H9 (cell line): ENCODE results near the gene APBA2. TPM values are rescaled to one million over a fixed set of nuclear protein-coding genes. Genes with fewer than 3 reads are reported as not detected.

Experiments used
- DNase-seq: peaks from one replicate; pipeline ENCODE4 v3.0.0-alpha.2; 2017
- H2AFZ ChIP-seq: one replicate; pipeline ENCODE4 v1.6.1; 2013; ENCODE audit warnings: mild to moderate bottlenecking, low read length, control low read depth, moderate library complexity
- H2AK5ac ChIP-seq: 2 replicates; pipeline ENCODE4 v1.6.1; 2013; ENCODE audit warnings: low read length, control low read depth, mixed read lengths; ENCODE audit not compliant: insufficient read length
- H2BK120ac ChIP-seq: one replicate; pipeline ENCODE4 v1.6.1; 2013; ENCODE audit warnings: low read depth, mild to moderate bottlenecking, low read length, control low read depth, inconsistent platforms; ENCODE audit not compliant: poor library complexity, severe bottlenecking
- H2BK12ac ChIP-seq: 2 replicates; pipeline ENCODE4 v1.6.1; 2013; ENCODE audit warnings: low read length, control low read depth, mixed read lengths, low read depth; ENCODE audit not compliant: insufficient read length
- H2BK15ac ChIP-seq: 2 replicates; pipeline ENCODE4 v1.6.1; 2013; ENCODE audit warnings: low read depth, low read length, control low read depth
- H2BK20ac ChIP-seq: one replicate; pipeline ENCODE4 v1.6.1; 2013; ENCODE audit warnings: low read depth, mild to moderate bottlenecking, low read length, control low read depth, inconsistent platforms; ENCODE audit not compliant: poor library complexity, severe bottlenecking
- H2BK5ac ChIP-seq: 2 replicates; pipeline ENCODE4 v1.6.1; 2013; ENCODE audit warnings: low read length, control low read depth, mixed read lengths; ENCODE audit not compliant: insufficient read length
- H3K14ac ChIP-seq: 2 replicates; pipeline ENCODE4 v1.6.1; 2013; ENCODE audit warnings: low read length, control low read depth; ENCODE audit not compliant: insufficient read depth
- H3K18ac ChIP-seq: 2 replicates; pipeline ENCODE4 v1.6.1; 2013; ENCODE audit warnings: low read depth, mild to moderate bottlenecking, mixed read lengths, low read length, control low read depth; ENCODE audit not compliant: insufficient read length
- H3K23ac ChIP-seq: 2 replicates; pipeline ENCODE4 v1.6.1; 2013; ENCODE audit warnings: low read length, control low read depth, mixed read lengths, low read depth; ENCODE audit not compliant: insufficient read length
- H3K23me2 ChIP-seq: 2 replicates; pipeline ENCODE4 v1.6.1; 2013; ENCODE audit warnings: low read depth, mild to moderate bottlenecking, mixed read lengths, low read length, control low read depth; ENCODE audit not compliant: insufficient read length, poor library complexity, severe bottlenecking
- H3K27ac ChIP-seq: 2 replicates; pipeline ENCODE4 v1.5.1; 2013; ENCODE audit warnings: low read length, control low read depth, mixed read lengths, low read depth; ENCODE audit not compliant: insufficient read length
- H3K27me3 ChIP-seq: 2 replicates; pipeline ENCODE4 v1.6.1; 2013; ENCODE audit warnings: low read length, control low read depth, inconsistent platforms; ENCODE audit not compliant: insufficient read depth
- H3K4ac ChIP-seq: 2 replicates; pipeline ENCODE4 v1.6.1; 2013; ENCODE audit warnings: low read depth, mild to moderate bottlenecking, control low read depth, inconsistent platforms, low read length, moderate library complexity
- H3K4me1 ChIP-seq: 2 replicates; pipeline ENCODE4 v1.6.1; 2013; ENCODE audit warnings: low read length, control low read depth, inconsistent platforms; ENCODE audit not compliant: insufficient read depth
- H3K4me2 ChIP-seq: 2 replicates; pipeline ENCODE4 v1.6.1; 2013; ENCODE audit warnings: low read length, control low read depth, mixed read lengths; ENCODE audit not compliant: insufficient read length, insufficient read depth
- H3K56ac ChIP-seq: 2 replicates; pipeline ENCODE4 v1.6.1; 2013; ENCODE audit warnings: low read depth, mild to moderate bottlenecking, mixed read lengths, low read length, control low read depth; ENCODE audit not compliant: insufficient read length
- H3K79me1 ChIP-seq: 2 replicates; pipeline ENCODE4 v1.6.1; 2013; ENCODE audit warnings: low read depth, mild to moderate bottlenecking, moderate library complexity, low read length, control low read depth, inconsistent platforms; ENCODE audit not compliant: insufficient read depth, poor library complexity, severe bottlenecking
- H3K79me2 ChIP-seq: 2 replicates; pipeline ENCODE4 v1.6.1; 2013; ENCODE audit warnings: low read length, control low read depth, inconsistent platforms; ENCODE audit not compliant: insufficient read depth
- H3K9ac ChIP-seq: 2 replicates; pipeline ENCODE4 v1.6.1; 2013; ENCODE audit warnings: low read length, control low read depth, mixed read lengths; ENCODE audit not compliant: insufficient read length; ENCODE audit errors: extremely low read depth
- H3K9me3 ChIP-seq: one replicate; pipeline ENCODE4 v1.6.1; 2013; ENCODE audit warnings: low read depth, low read length, inconsistent platforms; ENCODE audit not compliant: control insufficient read depth
- H3T11ph ChIP-seq: one replicate; pipeline ENCODE4 v1.6.1; 2013; ENCODE audit warnings: mild to moderate bottlenecking, low read length, control low read depth, inconsistent platforms
- H4K20me1 ChIP-seq: one replicate; pipeline ENCODE4 v1.6.1; 2013; ENCODE audit not compliant: control insufficient read depth, insufficient read length, insufficient read depth
- H4K5ac ChIP-seq: 2 replicates; pipeline ENCODE4 v1.6.1; 2013; ENCODE audit warnings: low read depth, mild to moderate bottlenecking, mixed read lengths, low read length, control low read depth; ENCODE audit not compliant: insufficient read length
- H4K8ac ChIP-seq: replicated peaks from 2 replicates; pipeline ENCODE4 v1.6.1; 2013; ENCODE audit warnings: low read length, control low read depth, mixed read lengths, low read depth; ENCODE audit not compliant: insufficient read length
- H4K91ac ChIP-seq: 2 replicates; pipeline ENCODE4 v1.6.1; 2013; ENCODE audit warnings: low read depth, mild to moderate bottlenecking, moderate library complexity, mixed read lengths, low read length, control low read depth; ENCODE audit not compliant: insufficient read length
- H3K27ac Mint-ChIP-seq, 3 experiments: 2 replicates in 2 of 3; 3 replicates in 1 of 3; pipeline ENCODE4 v1.8.0; 2020 to 2021; ENCODE audit warnings: mixed read lengths in 3 of 3, mild to moderate bottlenecking in 1 of 3, moderate library complexity in 1 of 3
- H3K27me3 Mint-ChIP-seq: 2 replicates; pipeline ENCODE4 v1.8.0; 2021; ENCODE audit warnings: low read depth, mild to moderate bottlenecking, moderate library complexity, mixed read lengths
- H3K36me3 Mint-ChIP-seq, 3 experiments: 2 replicates in 2 of 3; 3 replicates in 1 of 3; pipeline ENCODE4 v1.8.0; 2020 to 2021; ENCODE audit warnings: low read depth in 3 of 3, mixed read lengths in 3 of 3; ENCODE audit not compliant: insufficient read depth in 1 of 3
- H3K4me1 Mint-ChIP-seq, 2 experiments: 2 replicates each; pipeline ENCODE4 v1.8.0; 2020; ENCODE audit warnings: mixed read lengths in 2 of 2
- H3K4me3 Mint-ChIP-seq, 2 experiments: 2 replicates in 1 of 2; 3 replicates in 1 of 2; pipeline ENCODE4 v1.8.0; 2020 to 2021; ENCODE audit warnings: mild to moderate bottlenecking in 2 of 2, mixed read lengths in 2 of 2, moderate library complexity in 1 of 2
- H3K9me3 Mint-ChIP-seq, 2 experiments: 2 replicates in 1 of 2; 3 replicates in 1 of 2; pipeline ENCODE4 v1.8.0; 2020; ENCODE audit warnings: mild to moderate bottlenecking in 2 of 2, mixed read lengths in 2 of 2, moderate library complexity in 1 of 2
- WGBS: extraction: QIAGEN DNeasy Blood & Tissue Kit; methylation state at CpG from one replicate; pipeline ENCODE4 v1.1.7; 2013; ENCODE audit warnings: missing lambda C conversion rate, low lambda C conversion rate, mixed read lengths; ENCODE audit not compliant: insufficient read length; ENCODE audit errors: extremely low coverage; 5-methylcytosine and 5-hydroxymethylcytosine counted together
- total RNA-seq: library from RNA; stranded (reverse); gene quantifications from 2 replicates; pipeline ENCODE4 v1.2.1, GENCODE V29; 2021
- TF ChIP-seq, protein P1 (sequence below): fragments of 200-600 bp; sonication (generic); conservative IDR thresholded peaks from 3 replicates; pipeline ENCODE4 v1.8.0; 2021; ENCODE audit warnings: antibody characterized with exemption, mild to moderate bottlenecking

Gene APBA2
- total RNA-seq, 1 experiment from 2014 or later: 14.3 TPM

DNA sequence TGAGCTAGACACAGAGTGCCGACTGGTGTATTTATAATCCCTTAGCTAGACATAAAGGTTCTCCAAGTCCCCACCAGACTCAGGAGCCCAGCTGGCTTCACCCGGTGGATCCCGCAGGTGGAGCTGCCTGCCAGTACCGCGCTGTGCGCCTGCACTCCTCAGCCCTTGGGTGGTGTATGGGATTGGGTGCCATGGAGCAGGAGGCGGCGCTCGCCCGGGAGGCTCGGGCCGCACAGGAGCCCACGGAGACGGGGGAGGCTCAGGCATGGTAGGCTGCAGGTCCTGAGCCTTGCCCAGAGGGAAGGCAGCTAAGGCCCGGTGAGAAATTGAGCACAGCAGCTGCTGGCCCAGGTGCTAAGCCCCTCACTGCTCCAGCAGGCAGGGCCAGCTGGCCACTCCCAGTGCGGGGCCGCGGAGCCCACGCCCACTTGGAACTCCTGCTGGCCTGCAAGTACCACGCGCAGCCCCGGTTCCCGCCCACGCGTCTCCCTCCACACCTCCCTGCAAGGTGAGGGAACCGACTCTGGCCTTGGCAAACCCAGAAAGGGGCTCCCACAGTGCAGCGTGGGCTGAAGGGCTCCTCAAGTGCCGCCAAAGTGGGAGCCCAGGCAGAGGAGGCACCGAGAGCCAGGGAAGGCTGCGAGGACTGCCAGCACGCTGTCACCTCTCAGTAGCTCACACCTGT, 274.1 kb downstream of the APBA2 start:
- H3K23ac ChIP-seq: no peak overlapping the region
- no peaks in the 10 kb centered on the region for H3K9me3 ChIP-seq
- Mint-ChIP-seq H3K4me3 (no peak overlapping the region), H3K27me3 (no peaks in the 10 kb centered on the region), H3K27ac (no peak overlapping the region), H3K36me3 (peaks cover 13 to 44% (median 22%) of the 10 kb centered on the region in 3 experiments), H3K4me1 (peaks cover 12 to 13% of the 10 kb centered on the region in 2 experiments), H3K9me3 (peaks cover 26 to 43% of the 10 kb centered on the region in 2 experiments)
- DNase-seq: no peak
- no peak overlapping the region for H2BK15ac ChIP-seq
- H4K91ac ChIP-seq: no peak overlapping the region
- TF ChIP-seq, protein P1, sequence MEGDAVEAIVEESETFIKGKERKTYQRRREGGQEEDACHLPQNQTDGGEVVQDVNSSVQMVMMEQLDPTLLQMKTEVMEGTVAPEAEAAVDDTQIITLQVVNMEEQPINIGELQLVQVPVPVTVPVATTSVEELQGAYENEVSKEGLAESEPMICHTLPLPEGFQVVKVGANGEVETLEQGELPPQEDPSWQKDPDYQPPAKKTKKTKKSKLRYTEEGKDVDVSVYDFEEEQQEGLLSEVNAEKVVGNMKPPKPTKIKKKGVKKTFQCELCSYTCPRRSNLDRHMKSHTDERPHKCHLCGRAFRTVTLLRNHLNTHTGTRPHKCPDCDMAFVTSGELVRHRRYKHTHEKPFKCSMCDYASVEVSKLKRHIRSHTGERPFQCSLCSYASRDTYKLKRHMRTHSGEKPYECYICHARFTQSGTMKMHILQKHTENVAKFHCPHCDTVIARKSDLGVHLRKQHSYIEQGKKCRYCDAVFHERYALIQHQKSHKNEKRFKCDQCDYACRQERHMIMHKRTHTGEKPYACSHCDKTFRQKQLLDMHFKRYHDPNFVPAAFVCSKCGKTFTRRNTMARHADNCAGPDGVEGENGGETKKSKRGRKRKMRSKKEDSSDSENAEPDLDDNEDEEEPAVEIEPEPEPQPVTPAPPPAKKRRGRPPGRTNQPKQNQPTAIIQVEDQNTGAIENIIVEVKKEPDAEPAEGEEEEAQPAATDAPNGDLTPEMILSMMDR: no peak
- H3K14ac ChIP-seq: no peak overlapping the region
- no peak overlapping the region for H2BK20ac ChIP-seq
- H3K27me3 ChIP-seq: no peaks in the 10 kb centered on the region
- no peak overlapping the region for H4K8ac ChIP-seq
- H3K56ac ChIP-seq: no peak overlapping the region
- no peak overlapping the region for H2AK5ac ChIP-seq
- H3K4me2 ChIP-seq: no peak overlapping the region
- H2BK120ac ChIP-seq: no peak overlapping the region
- no peak overlapping the region for H2AFZ ChIP-seq
- no peak overlapping the region for H3K9ac ChIP-seq
- WGBS: no CpG with 5 or more reads among the region's 31 CpGs
- no peak overlapping the region for H3T11ph ChIP-seq
- H3K23me2 ChIP-seq: no peaks in the 10 kb centered on the region
- no peak overlapping the region for H2BK12ac ChIP-seq
- no peaks in the 10 kb centered on the region for H4K20me1 ChIP-seq
- H3K4ac ChIP-seq: no peak overlapping the region
- no peaks in the 10 kb centered on the region for H3K79me2 ChIP-seq
- H3K18ac ChIP-seq: no peak overlapping the region
- H2BK5ac ChIP-seq: no peak overlapping the region
- H3K27ac ChIP-seq: no peak overlapping the region
- H3K79me1 ChIP-seq: no peaks in the 10 kb centered on the region
- no peak overlapping the region for H4K5ac ChIP-seq
- H3K4me1 ChIP-seq: no peaks in the 10 kb centered on the region
